K562 (cell line): Measurements from ENCODE around the gene RPTOR. TPM values are rescaled to one million over a fixed set of nuclear protein-coding genes. Genes with fewer than 3 reads are reported as not detected.

Experiments used
- ATAC-seq: fragments of 200-7000 bp; cut with Tn5 transposase; 3 replicates; pipeline ENCODE4 v1.9.1; 2020; ENCODE audit warnings: moderate library complexity
- BruUV-seq: library from RNA; stranded (reverse); fragments of 400-500 nt; replicated peaks from 2 replicates; lab custom pipeline; 2021; lab: Mats Ljungman, UMichigan
- CTCF ChIA-PET: fragments of 300-600 bp; formaldehyde crosslinking; extraction: SDS; loops from one replicate; lab custom pipeline; 2021; ENCODE audit warnings: low intra/inter-chr PET ratio; lab: Yijun Ruan, JAX
- POLR2A ChIA-PET: fragments of 300-600, 350-650 bp; sonication (Branson Sonifier 250); formaldehyde crosslinking; extraction: SDS; loops from one replicate; lab custom pipeline; 2021; ENCODE audit warnings: antibody characterized with exemption, inconsistent platforms; lab: Yijun Ruan, JAX
- DNase-seq, 4 experiments: peaks; one replicate each; pipeline versions ENCODE4 v3.0.0 to v3.0.0-alpha.2; 2011 to 2018; ENCODE audit warnings: low spot score in 3 of 4, mixed read lengths in 3 of 4; ENCODE audit errors: extremely low read depth in 1 of 4
- FAIRE-seq: peaks from 2 replicates; lab custom pipeline; 2011; peaks lifted over from hg19 to GRCh38; lab: Jason Lieb, UNC
- H2AFZ ChIP-seq: 2 replicates; pipeline ENCODE4 v1.6.0; 2011; ENCODE audit warnings: low read depth, low read length, control low read depth, inconsistent platforms
- H3K27ac ChIP-seq: fragments of 200-600 bp; 3 replicates; pipeline ENCODE4 v1.8.0; 2011; ENCODE audit warnings: low read depth, mild to moderate bottlenecking, control low read depth, inconsistent platforms, low read length, moderate library complexity, mixed read lengths; ENCODE audit errors: extremely low read depth
- H3K27me3 ChIP-seq, 2 experiments: fragments of 300-600 bp in 1 of 2; 2 replicates in 1 of 2; 3 replicates in 1 of 2; pipeline versions ENCODE4 v1.6.0 to v1.8.0; 2011; ENCODE audit warnings: inconsistent platforms in 2 of 2, low read length in 2 of 2, mild to moderate bottlenecking in 1 of 2, mixed read lengths in 1 of 2, moderate library complexity in 1 of 2; ENCODE audit not compliant: control insufficient read depth in 2 of 2, insufficient read depth in 2 of 2
- H3K36me3 ChIP-seq: fragments of 300-600 bp; 3 replicates; pipeline ENCODE4 v1.8.0; 2011; ENCODE audit warnings: mild to moderate bottlenecking, low read length, inconsistent platforms; ENCODE audit not compliant: control insufficient read depth, insufficient read depth
- H3K4me1 ChIP-seq, 2 experiments: fragments of 200-600 bp in 1 of 2; replicated peaks in 1 of 2; 2 replicates in 1 of 2; 3 replicates in 1 of 2; pipeline versions ENCODE4 v1.5.1 to v1.8.0; 2011; ENCODE audit warnings: inconsistent platforms in 2 of 2, low read length in 2 of 2, mild to moderate bottlenecking in 1 of 2, mixed read lengths in 1 of 2, moderate library complexity in 1 of 2; ENCODE audit not compliant: control insufficient read depth in 2 of 2, insufficient read depth in 2 of 2
- H3K4me2 ChIP-seq: 2 replicates; pipeline ENCODE4 v1.6.1; 2011; ENCODE audit warnings: low read length, control low read depth, inconsistent platforms, mixed read lengths; ENCODE audit not compliant: insufficient read depth
- H3K4me3 ChIP-seq: fragments of 200-600 bp; sonication (generic), shearing (Covaris generic); 2 replicates; pipeline ENCODE4 v1.5.1; 2016; ENCODE audit warnings: control low read depth, inconsistent platforms
- H3K79me2 ChIP-seq: fragments of 200-600 bp; 3 replicates; pipeline ENCODE4 v1.8.0; 2011; ENCODE audit warnings: low read length, inconsistent platforms; ENCODE audit not compliant: control insufficient read depth, insufficient read depth
- H3K9ac ChIP-seq, 2 experiments: 2 replicates each; pipeline versions ENCODE4 v1.6.0 to v1.6.1; 2011; ENCODE audit warnings: low read depth in 2 of 2, low read length in 2 of 2, control low read depth in 1 of 2, inconsistent platforms in 1 of 2, mild to moderate bottlenecking in 1 of 2, mixed read lengths in 1 of 2; ENCODE audit not compliant: insufficient read depth in 1 of 2
- H3K9me1 ChIP-seq: one replicate; pipeline ENCODE4 v1.6.0; 2011; ENCODE audit warnings: inconsistent platforms, mild to moderate bottlenecking, low read length, moderate library complexity; ENCODE audit not compliant: control insufficient read depth, insufficient read depth
- H3K9me3 ChIP-seq: replicated peaks from 2 replicates; pipeline ENCODE4 v1.5.1; 2011; ENCODE audit warnings: low read depth, low read length, inconsistent platforms; ENCODE audit not compliant: control insufficient read depth, insufficient read depth
- H4K20me1 ChIP-seq: replicated peaks from 2 replicates; pipeline ENCODE4 v1.6.1; 2011; ENCODE audit warnings: low read length, inconsistent platforms, mixed read lengths; ENCODE audit not compliant: control insufficient read depth, insufficient read depth
- CEBPB ChIP-seq: fragments of 450-650 bp; IDR thresholded peaks from 2 replicates; pipeline ENCODE4 v1.6.1; 2016; ENCODE audit warnings: missing genetic modification characterization, missing compliant biosample characterization
- CREB1 ChIP-seq, 2 experiments: sonication (generic) in 1 of 2; formaldehyde crosslinking in 1 of 2; IDR thresholded peaks; 2 replicates each; pipeline versions ENCODE4 v1.6.1 to v1.8.0; 2012 to 2022; ENCODE audit warnings: inconsistent platforms in 1 of 2, mild to moderate bottlenecking in 1 of 2, missing genetic modification reagents in 1 of 2, moderate library complexity in 1 of 2
- HNRNPL ChIP-seq: fragments of 200-400 bp; formaldehyde crosslinking; IDR thresholded peaks from 2 replicates; pipeline ENCODE4 v1.6.1; 2017; ENCODE audit warnings: low read depth, mild to moderate bottlenecking, low read length
- KLF6 ChIP-seq: fragments of 250-450 bp; sonication (Bioruptor Pico); IDR thresholded peaks from 2 replicates; pipeline ENCODE4 v1.4.0; 2020; ENCODE audit warnings: mild to moderate bottlenecking, moderate library complexity, borderline replicate concordance
- NFIX ChIP-seq: fragments of 250-450 bp; sonication (Bioruptor Pico); IDR thresholded peaks from 2 replicates; pipeline ENCODE4 v1.4.0; 2020; ENCODE audit warnings: low read depth, mild to moderate bottlenecking, moderate library complexity
- ZC3H8 ChIP-seq: fragments of 450-650 bp; IDR thresholded peaks from 2 replicates; pipeline ENCODE4 v1.6.1; 2017
- WGBS: fragments of 100-300 bp; shearing (Covaris generic); methylation state at CpG from one replicate; pipeline ENCODE4 v1.1.6; 2016; ENCODE audit warnings: low coverage, mixed read lengths; ENCODE audit not compliant: insufficient coverage; ENCODE audit errors: missing lambda C conversion rate; 5-methylcytosine and 5-hydroxymethylcytosine counted together
- in situ Hi-C: fragments of 300-500 bp; cut with MboI; formaldehyde crosslinking; loops from 4 replicates; pipeline ENCODE4 v1.15.0; 2018; ENCODE audit warnings: inconsistent platforms, mixed read lengths
- intact Hi-C: fragments of 100-400 bp; cut with micrococcal nuclease; formaldehyde crosslinking; loops from 2 replicates; pipeline ENCODE4 v1.14.2; 2022
- polyA plus RNA-seq, 8 experiments: library from polyadenylated mRNA; depleted of rRNA in 4 of 8; stranded (reverse) in 5 of 8; unstranded in 3 of 8; fragments of >200 nt; fragmentation: Nextera tagmentation in 2 of 8; fragmentation: Illumina TruSeq in 1 of 8; extraction: Ambion mirVana in 2 of 8; extraction: Trizol in 1 of 8; gene quantifications; 2 replicates each; pipeline versions ENCODE4 v1.2.1 to v1.2.3, GENCODE V29; 2011 to 2014; ENCODE audit warnings: inconsistent platforms in 1 of 8, missing spikeins in 1 of 8
- total RNA-seq, 7 experiments: library from RNA; depleted of rRNA in 6 of 7; stranded (reverse); fragments of >200 nt in 6 of 7; fragmentation: Illumina TruSeq in 2 of 7; extraction: Trizol in 2 of 7; gene quantifications; 2 replicates each; pipeline versions ENCODE4 v1.2.1 to v1.2.3, GENCODE V29; 2011 to 2021; ENCODE audit warnings: low replicate concordance in 1 of 7
- TF ChIP-seq, protein P1 (sequence below), 2 experiments: IDR thresholded peaks in 1 of 2; conservative IDR thresholded peaks in 1 of 2; 2 replicates each; pipeline ENCODE4 v1.6.1; 2016; ENCODE audit warnings: low read depth in 2 of 2, mild to moderate bottlenecking in 1 of 2, missing compliant biosample characterization in 1 of 2, missing genetic modification characterization in 1 of 2, moderate library complexity in 1 of 2
- TF ChIP-seq, protein P2 (sequence below): fragments of 450-650 bp; IDR thresholded peaks from 2 replicates; pipeline ENCODE4 v1.6.1; 2018; ENCODE audit not compliant: partially characterized antibody

RPTOR gene
- total and polyA plus RNA-seq, 9 of the 15 experiments (the other 6 are each of a cell fraction or from before 2014, with no cell fraction given) = 0.24 to 54.1 (median 10.2) TPM

DNA sequence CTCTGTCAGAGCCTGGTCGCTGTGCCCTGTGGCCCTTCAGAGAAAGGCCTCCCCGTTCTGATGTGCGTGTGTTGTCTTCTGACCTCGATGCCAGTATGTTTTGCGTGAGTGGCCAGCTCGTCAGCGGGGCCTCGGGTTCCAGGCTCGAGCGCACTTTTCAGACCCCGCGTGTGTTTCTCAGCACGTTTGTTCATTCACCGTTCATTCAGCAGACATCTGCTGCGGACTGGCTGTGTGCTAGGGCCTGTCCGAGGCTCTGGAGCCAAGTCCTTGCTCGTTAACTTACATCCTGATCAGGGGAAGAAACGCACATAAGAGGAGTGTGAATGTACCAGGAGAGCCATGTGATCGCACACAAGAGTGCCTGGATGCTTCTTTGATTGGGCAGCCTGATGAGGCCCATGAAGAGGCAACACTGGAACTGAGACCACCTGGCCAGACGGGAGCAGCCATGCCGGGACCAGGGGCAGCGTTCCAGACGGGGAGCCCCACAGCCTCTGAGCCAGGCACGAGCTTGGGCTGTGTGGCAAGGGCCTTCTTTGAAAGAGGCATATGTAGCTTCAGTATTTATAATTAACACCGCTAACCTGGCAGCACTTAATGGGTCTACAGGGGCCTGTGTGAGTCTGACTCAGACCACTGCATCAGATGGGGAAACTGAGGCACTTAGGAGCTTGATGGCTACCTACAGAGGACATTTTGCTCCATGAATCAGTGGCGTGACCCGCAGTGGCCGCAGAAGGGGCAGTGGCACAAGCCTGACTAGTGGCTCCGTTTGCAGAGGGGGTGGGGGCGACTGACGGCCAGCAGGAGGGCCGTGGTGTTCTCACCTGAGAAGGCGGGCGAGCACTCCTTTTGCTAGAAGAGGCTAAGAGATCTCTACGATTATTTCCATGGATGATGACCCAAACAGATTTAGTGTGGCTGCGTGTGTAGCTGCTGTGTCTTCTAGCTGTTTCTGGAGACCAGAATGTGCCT is 259.1 kb downstream of the RPTOR start:
- whole genome bisulfite sequencing = 95% methylated on average over 31 of the region's 36 CpGs
- POLR2A ChIA-PET = interaction anchor here (1.0 to 1.6 kb wide), 2 partner anchors 10 to 17 kb away, joined by 3 read pairs; no protein-coding TSS in a partner anchor
- intact Hi-C loops = no loop called here

More for the DNA sequence above, 259.1 kb downstream of the RPTOR start:
- DNase-seq = no peak
- Histone ChIP-seq H3K9me1 (no peaks in the 10 kb centered on the region), H3K27ac (no peak overlapping the region), H3K79me2 (no peaks in the 10 kb centered on the region), H3K9me3 (no peaks in the 10 kb centered on the region), H3K36me3 (peaks cover 6% of the 10 kb centered on the region; the same call in 2 of the 3 replicates), H2AFZ (no peak overlapping the region), H3K27me3 (no peaks in the 10 kb centered on the region), H3K4me2 (no peak overlapping the region), H3K4me1 (peaks cover 0 to 13% of the 10 kb centered on the region in 2 experiments; a peak in 1 of 5 replicates), H3K4me3 (no peak overlapping the region), H4K20me1 (no peaks in the 10 kb centered on the region), H3K9ac (no peak overlapping the region)
- in situ Hi-C loops = no loop called here
- ATAC-seq = no peak
- TF ChIP-seq ZC3H8 (no peak), CEBPB (tag) (no peak), NFIX (CRISPR knock-in tag) (no peak), KLF6 (CRISPR knock-in tag) (no peak), CREB1 (IDR thresholded peaks at IDR 0.05) (no peak), CREB1 (CRISPR knock-in tag; IDR thresholded peaks at IDR 0.05) (no peak), HNRNPL (no peak)
- TF ChIP-seq, protein P1, sequence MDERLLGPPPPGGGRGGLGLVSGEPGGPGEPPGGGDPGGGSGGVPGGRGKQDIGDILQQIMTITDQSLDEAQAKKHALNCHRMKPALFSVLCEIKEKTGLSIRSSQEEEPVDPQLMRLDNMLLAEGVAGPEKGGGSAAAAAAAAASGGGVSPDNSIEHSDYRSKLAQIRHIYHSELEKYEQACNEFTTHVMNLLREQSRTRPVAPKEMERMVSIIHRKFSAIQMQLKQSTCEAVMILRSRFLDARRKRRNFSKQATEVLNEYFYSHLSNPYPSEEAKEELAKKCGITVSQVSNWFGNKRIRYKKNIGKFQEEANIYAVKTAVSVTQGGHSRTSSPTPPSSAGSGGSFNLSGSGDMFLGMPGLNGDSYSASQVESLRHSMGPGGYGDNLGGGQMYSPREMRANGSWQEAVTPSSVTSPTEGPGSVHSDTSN (CRISPR knock-in tag; IDR thresholded peaks at IDR 0.05; ENCODE audit: low read depth) = no peak
- TF ChIP-seq, protein P1 (tag; conservative IDR thresholded peaks at IDR 0.05; ENCODE audit: low read depth) = no peak
- TF ChIP-seq, protein P2, sequence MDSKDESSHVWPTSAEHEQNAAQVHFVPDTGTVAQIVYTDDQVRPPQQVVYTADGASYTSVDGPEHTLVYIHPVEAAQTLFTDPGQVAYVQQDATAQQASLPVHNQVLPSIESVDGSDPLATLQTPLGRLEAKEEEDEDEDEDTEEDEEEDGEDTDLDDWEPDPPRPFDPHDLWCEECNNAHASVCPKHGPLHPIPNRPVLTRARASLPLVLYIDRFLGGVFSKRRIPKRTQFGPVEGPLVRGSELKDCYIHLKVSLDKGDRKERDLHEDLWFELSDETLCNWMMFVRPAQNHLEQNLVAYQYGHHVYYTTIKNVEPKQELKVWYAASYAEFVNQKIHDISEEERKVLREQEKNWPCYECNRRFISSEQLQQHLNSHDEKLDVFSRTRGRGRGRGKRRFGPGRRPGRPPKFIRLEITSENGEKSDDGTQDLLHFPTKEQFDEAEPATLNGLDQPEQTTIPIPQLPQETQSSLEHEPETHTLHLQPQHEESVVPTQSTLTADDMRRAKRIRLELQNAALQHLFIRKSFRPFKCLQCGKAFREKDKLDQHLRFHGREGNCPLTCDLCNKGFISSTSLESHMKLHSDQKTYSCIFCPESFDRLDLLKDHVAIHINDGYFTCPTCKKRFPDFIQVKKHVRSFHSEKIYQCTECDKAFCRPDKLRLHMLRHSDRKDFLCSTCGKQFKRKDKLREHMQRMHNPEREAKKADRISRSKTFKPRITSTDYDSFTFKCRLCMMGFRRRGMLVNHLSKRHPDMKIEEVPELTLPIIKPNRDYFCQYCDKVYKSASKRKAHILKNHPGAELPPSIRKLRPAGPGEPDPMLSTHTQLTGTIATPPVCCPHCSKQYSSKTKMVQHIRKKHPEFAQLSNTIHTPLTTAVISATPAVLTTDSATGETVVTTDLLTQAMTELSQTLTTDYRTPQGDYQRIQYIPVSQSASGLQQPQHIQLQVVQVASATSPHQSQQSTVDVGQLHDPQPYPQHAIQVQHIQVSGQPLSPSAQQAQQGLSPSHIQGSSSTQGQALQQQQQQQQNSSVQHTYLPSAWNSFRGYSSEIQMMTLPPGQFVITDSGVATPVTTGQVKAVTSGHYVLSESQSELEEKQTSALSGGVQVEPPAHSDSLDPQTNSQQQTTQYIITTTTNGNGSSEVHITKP = no peak
- no TSS peak for BruUV-seq
- FAIRE-seq = no peak
- CTCF ChIA-PET = no interaction called here
